ENCODE results near the gene COL5A1.

The COL5A1 gene

GRCh38 chr9:134775081-134775951 is 133.7 kb downstream of the COL5A1 start:
- DNase-seq, result no peak

DNA sequence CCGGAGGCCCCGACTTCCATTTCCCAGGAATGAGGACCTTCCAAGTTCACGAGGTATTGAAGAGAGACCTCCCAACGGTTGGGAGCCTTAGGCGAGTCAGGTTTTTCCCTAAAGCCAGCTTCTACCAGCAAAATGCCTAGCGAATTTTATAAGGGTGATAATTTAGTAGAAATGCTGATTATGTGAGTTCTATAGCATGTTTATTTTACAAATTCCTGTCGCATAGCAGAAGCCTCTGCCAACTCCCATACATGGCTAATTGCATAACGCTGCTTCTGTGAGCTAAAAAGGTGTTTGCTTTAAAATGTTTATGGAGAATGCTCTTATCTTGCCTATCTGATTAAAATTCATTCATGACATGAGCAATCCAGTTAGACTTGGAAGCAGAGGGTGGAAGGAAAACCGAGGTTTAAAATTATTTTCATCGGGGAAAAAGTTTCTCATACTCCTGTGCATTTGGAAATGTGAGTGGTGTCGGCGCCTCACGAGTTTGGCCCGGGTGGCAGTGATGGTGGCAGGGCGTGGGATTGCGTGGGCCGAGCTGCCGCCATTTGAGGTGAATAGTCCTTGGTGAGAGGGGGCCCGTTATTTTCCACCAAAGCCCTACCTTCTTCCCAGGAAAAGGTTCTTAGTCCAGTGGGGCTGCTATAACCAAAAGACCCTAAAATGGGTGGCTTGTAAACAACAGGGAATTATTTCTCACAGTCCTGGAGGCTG is 134.6 kb downstream of the COL5A1 start:
- DNase-seq, result no peak

- no peak for DNase-seq
These were observed 135.6 kb downstream of the COL5A1 start for GRCh38 chr9:134777153-134777552.

DNA sequence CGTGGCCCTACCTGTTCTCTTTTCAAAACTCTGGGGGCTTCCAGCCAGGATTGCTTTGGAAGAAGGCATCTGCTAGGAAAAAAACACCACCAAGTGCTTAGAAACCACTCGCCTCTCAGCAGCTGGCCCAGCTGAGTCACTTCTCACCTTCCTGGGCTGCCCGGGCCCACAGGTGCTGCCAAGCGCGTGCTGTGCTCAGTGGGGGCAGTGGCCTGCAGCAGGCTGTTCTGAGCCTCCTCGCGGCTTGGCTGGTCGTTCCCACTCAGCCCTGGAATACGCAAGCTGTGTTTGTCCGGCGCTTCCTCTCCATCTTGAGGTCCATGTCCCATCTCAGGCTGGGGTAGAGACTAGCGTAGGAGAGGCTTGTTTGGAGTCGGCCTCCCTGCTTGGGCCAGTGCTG is 136.6 kb downstream of the COL5A1 start:
- DNase-seq, result no peak

GRCh38 chr9:134778841-134779411 is 137.3 kb downstream of the COL5A1 start:
- DNase-seq, result no peak

DNA sequence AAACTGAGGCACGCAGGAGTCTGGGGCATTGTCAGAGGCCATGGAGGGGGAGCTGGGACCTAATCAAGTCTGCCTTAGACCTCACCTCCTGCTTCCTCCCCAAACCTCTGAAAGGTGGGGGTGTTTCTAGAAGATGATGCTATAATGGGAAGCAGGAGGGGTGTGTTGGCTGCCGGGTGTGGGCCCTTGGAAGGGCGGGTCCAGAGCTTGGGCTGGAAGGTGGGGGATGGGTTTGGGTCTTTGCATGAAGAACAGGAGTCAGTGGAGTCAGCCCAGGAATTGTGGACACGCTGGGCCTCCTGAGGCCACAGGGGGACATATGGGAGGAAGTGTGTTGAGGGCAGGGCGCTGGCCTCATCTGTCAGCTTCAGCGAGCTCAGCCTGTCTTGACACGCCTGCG is 138.0 kb downstream of the COL5A1 start:
- DNase-seq, result no peak

DNA sequence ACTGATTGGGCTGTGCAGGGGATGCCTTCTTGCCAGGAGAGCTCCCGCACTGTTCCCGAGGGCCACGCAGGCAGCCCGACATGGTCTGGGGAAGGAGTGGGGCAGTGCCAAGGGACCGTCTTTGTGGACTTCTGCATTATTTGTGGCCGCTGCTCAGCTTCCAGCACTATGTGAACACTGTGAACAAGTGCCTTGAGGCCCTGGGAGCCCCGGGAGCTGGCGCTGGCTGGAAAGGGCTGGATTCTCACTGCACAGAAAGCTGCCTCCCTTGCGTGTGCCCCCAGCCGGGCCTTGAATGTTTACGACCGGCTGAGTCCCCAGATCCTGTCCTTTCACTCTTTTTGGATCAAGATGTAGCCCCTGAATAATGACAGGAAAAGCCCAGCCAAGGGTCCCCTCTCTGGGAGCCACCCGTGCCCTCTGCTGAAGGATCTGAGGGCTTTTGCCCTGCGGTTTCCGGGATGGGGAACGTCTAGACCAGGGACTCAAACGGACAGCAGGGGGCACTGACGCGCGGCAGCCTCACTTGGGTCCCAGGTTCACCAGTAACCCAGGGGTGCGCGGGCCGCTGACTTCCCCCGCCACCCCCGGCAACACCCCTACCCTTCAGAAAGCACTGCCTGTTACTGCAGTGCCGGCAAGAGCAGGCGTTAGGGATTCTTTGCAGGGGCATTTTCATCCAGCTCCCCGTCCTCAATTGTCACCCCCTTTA is 140.1 kb downstream of the COL5A1 start:
- DNase-seq, result no peak

DNA sequence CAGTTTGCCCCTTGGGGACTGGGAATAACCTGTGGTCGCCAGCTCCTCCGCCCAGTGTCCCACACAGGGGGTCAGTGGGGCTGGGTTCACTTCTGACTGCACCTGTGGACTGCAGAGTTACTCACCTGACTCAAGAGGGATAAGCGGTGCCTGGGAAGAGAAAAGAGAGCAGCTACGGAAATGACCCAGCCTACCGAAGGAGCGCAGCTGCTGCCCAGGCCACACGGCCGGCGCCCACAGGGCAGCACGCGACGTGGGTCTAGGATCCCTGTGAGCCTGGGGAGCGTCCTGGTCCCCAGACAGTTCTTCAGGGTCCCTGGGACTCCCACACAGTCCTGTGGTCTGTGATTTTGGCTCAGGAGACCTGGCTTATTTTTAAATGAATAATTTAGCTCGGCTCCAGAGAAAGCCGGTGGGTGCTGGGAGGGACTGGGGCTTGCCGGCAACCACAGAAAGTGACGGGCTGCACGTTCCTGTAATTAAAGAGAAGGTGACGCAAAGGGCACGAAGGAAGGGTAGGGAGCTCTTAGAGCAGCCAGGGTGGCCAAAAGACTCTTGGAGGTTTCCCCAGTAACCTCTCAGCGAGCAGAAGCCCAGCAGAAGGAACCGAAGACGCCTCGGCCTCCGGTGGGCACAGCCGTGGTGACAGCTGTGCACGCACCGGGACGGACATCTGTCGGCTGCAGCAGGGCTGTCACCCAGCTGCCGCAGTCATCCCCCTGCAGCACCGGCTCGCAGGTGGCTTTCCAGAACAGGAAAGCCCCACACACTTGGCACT is 141.5 kb downstream of the COL5A1 start:
- DNase-seq, result no peak

GRCh38 chr9:134783699-134784039 is 142.1 kb downstream of the COL5A1 start:
- no peak for DNase-seq

- no peak for DNase-seq
These were observed 143.1 kb downstream of the COL5A1 start for GRCh38 chr9:134784577-134785305.

DNA sequence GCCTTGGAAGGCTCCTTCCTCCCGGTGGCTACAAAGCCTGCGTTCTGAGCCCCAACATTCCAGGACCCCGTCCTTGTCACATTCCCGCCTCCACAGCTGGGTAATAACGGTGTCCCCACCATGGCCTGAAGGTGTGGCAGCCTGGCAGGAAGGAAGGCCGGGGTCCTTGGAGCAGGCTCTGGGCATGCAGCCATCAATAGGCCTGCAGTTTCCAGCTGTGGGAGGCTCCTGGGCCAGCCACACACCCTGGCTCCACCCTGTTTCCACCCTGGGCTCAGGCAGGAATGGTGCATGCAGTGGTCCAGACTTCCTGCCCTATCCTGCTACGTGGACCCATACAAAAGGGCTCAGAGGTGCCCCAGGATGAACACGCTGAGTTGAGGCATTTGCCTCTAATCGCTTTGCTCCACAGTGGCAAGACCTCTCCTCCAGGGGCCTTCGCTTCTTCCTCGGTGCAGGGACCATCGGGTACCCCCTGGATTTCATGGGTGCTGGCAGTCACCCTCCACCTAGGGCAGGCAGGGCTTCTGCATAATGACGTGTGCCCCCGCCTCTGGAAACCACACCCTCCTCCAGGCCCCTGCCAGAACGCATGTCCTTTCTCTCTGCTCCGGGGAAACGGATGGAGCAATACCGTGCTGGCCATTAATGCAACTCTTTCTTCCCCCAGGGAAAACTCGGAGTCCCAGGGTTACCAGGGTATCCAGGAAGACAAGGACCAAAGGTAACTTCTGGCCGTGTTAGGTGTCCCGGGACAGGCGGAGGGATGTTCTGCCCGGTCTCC is 143.9 kb downstream of the COL5A1 start:
- DNase-seq, result no peak

- no peak for DNase-seq
These were observed 146.3 kb downstream of the COL5A1 start for GRCh38 chr9:134787601-134788531.

- DNase-seq, result no peak
These were observed 147.6 kb downstream of the COL5A1 start for GRCh38 chr9:134789168-134789567.

GRCh38 chr9:134791009-134791408 is 149.4 kb downstream of the COL5A1 start:
- no peak for DNase-seq

DNA sequence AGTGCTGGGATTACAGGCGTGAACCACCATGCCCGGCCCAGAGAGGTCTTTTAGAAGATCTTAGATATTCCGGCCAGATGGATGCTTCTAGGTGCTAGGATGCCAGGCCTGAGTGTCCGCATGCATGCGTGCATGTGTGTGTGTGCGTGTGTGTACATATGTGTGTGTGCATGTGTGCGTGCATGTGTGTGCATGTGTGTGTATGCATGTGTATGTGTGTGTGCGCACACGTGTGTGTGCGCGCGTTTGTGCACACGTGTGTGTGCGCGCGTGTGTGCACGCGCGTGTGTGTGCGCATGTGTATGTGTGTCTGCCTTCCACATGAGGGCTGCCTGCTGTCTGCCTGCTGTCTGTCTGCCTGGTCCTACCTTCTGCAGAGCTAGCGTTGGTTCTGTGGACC is 151.0 kb downstream of the COL5A1 start:
- DNase-seq, result no peak

DNA sequence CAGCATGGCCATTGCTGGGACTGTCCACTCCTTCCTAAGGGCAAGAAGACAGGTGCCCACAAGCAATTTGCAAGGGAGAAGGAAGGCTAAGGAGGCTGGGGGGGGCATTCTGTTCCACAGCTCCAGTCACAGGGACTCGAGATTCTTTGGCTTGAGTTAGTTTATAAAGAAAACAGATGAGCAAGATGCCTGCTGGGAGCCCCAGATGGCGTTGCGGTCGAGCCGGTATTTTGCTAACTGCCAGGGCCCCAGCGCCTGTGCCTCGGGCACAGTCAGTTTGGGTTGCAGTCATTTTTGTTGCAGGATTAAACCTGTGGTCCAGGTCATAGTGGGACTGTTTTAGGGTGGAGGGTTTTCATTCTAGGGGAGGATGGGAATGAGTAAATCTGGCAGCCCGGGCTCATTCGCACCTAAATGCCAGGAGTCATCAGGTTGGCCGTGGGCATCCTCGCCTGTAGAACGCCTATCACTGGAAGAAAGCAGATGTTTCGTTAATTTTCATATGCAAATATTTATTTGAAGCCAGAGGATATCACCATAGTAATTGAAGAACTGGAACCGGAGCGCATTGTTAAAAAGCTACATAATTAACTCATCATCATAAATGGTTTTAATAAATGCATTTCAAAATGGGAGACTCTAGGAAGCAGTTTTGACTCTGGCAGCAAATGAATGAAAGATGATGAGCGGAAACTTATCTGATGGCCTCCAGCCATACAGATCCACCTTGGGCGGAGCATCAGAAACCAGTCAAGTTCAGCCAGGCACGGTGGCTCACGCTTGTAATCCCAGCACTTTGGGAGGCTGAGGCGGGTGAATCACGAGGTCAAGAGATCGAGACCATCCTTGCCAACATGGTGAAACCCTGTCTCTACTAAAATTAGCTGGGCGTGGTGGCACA is 151.9 kb downstream of the COL5A1 start:
- DNase-seq, result no peak

DNA sequence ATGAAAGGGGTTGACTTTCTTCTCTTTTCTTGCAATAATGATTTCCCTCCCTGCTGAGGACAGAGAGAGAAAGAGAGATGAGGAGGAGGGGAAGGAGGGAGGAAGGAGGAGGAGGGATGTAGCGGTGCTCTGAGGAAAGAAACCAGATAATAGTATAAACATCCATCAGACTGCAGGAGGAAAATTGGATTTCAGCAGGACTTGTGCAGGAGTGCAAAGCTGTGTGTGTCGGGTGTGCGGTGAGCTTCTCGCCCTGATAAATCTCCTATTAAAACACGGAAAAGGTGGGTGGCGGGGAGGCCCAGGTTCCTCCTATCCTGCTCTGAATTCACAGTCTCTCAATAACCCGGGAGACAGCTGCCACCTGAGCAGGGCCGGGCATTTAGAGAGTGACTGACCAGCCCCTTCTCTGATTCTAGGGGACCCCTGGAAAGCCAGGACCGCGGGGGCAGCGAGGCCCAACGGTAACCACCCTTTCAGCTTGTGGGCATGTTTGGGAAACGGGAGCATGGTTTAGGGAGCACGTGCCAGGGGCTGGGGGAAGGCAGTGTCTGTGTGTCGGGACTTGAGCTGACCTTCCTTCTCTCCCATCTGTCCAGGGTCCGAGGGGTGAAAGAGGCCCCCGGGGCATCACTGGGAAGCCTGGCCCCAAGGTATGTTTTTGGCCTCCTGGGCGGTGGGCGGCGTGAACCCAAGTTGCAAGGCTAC is 153.2 kb downstream of the COL5A1 start:
- no peak for DNase-seq

DNA sequence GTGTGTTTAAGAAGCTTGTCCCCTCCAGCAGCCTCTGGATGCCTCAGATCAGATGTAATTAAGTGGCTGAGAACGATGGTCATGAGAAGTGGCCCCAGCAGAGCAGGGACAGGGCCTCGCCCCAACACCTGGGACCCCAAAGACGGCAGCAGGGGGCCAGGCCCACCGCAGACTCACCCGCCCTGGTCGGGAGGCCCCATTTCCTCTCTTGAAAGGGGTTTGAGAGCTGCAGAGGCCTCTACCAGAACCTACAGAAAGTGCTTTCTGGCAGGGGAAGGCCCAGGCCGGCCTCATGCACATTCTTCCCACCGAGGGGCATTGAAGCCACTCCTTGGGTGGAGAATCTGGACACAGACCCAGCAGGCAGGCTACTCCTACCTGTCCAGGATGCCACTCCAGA is 153.8 kb downstream of the COL5A1 start:
- DNase-seq, result no peak
